ENCODE data around the gene NOXA1.

The NOXA1 gene

GRCh38 chr9:137387891-137388560 lies 35.2 kb upstream of the NOXA1 start:
- no peak for DNase-seq

GRCh38 chr9:137388589-137389427 lies 34.4 kb upstream of the NOXA1 start:
- DNase-seq, result peak; percentile 30

GRCh38 chr9:137389428-137389746 lies 33.8 kb upstream of the NOXA1 start:
- no peak for DNase-seq

- DNase-seq, result peak; percentile 54
These were observed 32.4 kb upstream of the NOXA1 start for GRCh38 chr9:137390553-137391410.

GRCh38 chr9:137391411-137391754 lies 31.8 kb upstream of the NOXA1 start:
- no peak for DNase-seq

GRCh38 chr9:137392232-137393007 lies 30.8 kb upstream of the NOXA1 start:
- DNase-seq, result no peak

- no peak for DNase-seq
These were observed 29.7 kb upstream of the NOXA1 start for GRCh38 chr9:137393176-137394150.

- no peak for DNase-seq
These were observed 28.1 kb upstream of the NOXA1 start for GRCh38 chr9:137394866-137395665.

- no peak for DNase-seq
These were observed 27.6 kb upstream of the NOXA1 start for GRCh38 chr9:137395666-137396010.

GRCh38 chr9:137396227-137396626 lies 27.0 kb upstream of the NOXA1 start:
- no peak for DNase-seq

- no peak for DNase-seq
These were observed 26.4 kb upstream of the NOXA1 start for GRCh38 chr9:137396634-137397367.

- DNase-seq, result no peak
These were observed 25.3 kb upstream of the NOXA1 start for GRCh38 chr9:137397675-137398423.

- no peak for DNase-seq
These were observed 24.4 kb upstream of the NOXA1 start for GRCh38 chr9:137398561-137399468.

GRCh38 chr9:137402746-137403145 lies 20.4 kb upstream of the NOXA1 start:
- no peak for DNase-seq

- DNase-seq, result no peak
These were observed 19.9 kb upstream of the NOXA1 start for GRCh38 chr9:137403269-137403668.

- no peak for DNase-seq
These were observed 18.1 kb upstream of the NOXA1 start for GRCh38 chr9:137404961-137405567.

- no peak for DNase-seq
These were observed 17.5 kb upstream of the NOXA1 start for GRCh38 chr9:137405677-137406081.
